HG02943 (cell line): ENCODE data around the gene ACTG2.
"Not testable (repeated sequence)": the region's sequence is repeated elsewhere in the genome, so short reads cannot be mapped to it uniquely, and the experiment has no call there.

ENCODE experiments used
- ATAC-seq: cut with Tn5 transposase; IDR thresholded peaks from one replicate; pipeline ENCODE4 v1.9.1; 2021; ENCODE audit warnings: mild to moderate bottlenecking, low read depth, moderate library complexity; ENCODE audit not compliant: unreplicated experiment

The ACTG2 gene

DNA sequence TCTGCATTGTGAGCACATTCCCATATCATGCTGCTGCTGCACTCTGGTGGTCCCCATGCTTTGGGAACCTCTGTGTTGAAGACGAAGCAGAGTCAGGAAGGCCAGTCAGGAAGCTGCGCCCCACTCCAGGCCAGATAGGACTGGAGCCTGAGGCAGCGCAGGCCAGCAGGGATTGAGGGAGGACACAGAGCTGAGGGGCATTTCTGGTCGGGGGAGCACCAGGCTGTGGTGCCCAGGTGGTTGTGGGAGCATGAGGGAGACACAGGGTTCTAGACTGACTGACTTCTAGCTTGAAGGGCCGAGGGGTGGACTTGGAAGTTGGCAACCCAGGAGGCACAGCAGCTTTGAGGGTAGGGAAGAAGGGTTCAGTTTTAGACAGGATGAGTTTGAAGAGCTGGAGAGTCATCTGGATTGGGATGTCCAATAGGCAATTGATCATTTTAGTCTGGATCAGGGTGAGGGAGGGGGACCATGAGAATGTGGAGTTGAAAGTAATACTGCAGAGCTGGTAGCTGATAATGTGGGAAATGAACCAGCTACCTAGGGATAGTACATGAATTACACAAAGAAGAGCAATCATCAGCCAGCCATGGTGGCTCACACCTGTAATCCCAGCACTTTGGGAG, 1.4 kb upstream of the ACTG2 start:
- no peak for ATAC-seq

DNA sequence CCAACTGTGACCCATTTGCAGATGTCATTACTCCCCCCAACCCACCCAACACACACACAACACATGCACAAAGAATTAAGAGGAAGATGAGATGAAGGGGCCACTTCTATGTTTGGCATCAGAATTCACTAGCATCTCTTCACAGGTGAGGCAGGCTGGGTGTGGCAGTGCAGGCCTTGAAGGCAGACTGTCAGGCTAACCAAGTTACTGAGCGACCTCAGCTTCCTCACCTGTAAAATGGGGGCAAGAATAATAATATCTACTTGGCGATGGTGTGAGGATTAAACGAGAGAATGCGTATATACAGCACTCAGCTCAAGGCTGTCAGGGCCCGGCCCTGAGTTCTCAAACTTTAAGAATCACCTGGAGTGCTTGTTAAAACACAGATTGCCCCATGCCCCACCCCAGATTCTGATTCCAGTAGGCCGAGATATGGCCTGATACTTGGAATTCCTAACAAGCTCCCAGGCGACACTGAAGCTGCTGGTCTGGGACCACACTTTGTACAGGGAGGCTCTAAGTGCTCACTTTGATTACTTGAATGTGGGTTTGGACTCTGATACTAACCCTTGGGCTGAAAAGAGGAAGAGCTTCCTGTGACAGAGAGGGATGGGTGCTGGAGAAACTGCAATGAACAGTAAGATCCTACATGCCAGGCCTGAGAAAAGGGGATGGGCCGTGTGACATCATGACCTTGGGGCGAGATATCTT, 1.1 kb downstream of the ACTG2 start:
- ATAC-seq = no peak

DNA sequence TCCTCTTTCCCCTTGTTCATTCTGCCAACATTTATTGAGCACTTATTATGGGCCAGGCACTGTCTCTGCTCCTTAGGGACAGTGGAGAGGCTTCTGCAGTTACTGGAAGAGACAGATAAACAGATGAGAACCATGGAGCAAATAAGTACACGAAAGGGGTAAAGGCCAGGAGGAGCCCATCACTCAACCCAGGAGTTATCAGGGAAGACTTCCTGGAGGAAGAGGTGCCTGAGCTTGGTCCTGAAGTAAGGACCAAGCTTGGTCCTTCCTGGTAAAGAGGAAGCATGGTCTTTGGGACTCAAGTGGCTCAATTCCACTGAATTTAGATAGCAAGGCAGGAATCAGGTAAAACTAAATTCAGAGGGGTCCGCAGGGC, 1.7 kb downstream of the ACTG2 start:
- ATAC-seq = no peak

DNA sequence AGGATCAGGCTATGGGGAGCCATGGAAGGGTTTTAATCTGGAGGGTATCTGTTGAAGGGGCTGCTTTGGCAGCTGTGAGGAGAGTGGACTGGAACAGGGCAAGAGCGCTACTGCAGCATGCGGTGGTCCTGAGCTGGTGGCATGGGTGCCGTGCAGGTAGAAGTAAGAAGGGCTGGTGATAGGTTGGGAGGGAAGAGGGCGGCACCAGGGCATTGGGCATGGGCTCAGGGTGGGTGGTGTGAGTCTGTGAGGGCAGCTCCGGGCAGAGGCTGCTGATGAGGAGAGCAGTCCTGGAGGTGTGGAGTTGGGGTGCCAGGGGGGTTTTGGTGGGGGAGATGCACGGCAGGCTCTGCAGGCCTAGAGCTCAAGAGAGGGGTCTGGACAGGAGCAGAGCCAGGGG, 2.1 kb downstream of the ACTG2 start:
- no peak for ATAC-seq

- ATAC-seq = no peak
Observed at GRCh38 chr2:73895473-73895872, 2.7 kb downstream of the ACTG2 start.

DNA sequence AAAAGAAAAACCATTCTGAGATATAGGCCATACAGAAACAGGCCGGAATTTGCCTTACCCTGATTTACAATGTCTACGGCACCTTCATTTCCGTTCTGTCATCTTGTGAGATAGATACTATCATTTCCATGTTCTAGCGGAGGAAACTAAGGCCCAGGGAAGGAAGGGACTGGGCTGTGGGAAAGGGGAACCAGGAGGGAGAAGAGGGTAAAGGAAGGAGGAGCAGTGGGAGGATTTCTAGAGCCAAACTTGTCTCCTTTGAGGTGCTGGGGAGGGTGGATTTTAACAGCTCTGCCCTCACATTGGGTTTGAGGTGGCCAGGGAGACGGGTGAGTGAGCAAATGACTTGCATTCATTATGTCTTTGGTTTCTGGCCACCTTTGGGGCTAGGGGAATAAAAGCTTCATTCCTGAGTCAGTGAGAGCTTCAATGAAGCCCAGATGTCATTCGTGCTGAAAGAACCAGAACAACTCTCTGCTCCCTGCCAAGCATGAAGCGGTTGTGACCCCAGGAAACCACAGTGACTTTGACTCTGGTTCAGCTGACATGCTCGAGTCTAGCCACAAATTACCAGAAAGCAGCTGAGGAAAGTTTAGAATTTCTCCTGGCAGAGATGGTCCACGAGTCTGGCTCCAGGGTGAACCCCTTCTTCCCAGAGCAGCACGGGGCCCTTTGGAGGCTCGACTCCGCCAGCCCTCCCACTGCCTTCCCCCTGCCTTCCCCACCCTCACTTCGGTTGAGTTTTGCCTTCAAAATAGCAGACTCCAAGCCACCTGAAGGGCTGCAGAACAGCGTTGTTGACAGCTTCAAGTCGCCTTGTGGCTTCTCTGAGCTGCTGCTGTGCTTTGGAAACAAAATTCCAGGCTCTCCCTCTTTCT, 3.8 kb downstream of the ACTG2 start:
- ATAC-seq = no peak

- no peak for ATAC-seq
Observed at GRCh38 chr2:73897240-73897583, 4.4 kb downstream of the ACTG2 start.

DNA sequence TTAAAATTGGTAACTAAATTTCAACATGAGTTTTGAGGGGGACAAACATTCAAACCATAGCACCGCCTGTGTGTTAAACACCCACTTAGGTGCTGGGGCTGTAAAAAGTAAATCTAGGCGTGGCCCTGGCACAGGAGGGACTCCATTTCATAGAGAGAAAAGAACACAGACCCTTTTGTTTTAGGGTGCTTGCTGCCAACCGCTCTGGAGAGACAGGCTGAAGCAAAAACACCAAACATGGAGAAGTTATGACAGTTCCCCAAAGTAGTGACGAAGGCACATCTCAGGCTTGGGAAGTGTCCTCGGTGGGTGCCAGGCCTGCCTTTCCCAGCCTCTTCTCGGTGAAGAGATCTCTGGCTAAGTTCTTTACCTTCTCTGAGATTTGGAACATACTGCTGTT, 5.1 kb downstream of the ACTG2 start:
- no peak for ATAC-seq

DNA sequence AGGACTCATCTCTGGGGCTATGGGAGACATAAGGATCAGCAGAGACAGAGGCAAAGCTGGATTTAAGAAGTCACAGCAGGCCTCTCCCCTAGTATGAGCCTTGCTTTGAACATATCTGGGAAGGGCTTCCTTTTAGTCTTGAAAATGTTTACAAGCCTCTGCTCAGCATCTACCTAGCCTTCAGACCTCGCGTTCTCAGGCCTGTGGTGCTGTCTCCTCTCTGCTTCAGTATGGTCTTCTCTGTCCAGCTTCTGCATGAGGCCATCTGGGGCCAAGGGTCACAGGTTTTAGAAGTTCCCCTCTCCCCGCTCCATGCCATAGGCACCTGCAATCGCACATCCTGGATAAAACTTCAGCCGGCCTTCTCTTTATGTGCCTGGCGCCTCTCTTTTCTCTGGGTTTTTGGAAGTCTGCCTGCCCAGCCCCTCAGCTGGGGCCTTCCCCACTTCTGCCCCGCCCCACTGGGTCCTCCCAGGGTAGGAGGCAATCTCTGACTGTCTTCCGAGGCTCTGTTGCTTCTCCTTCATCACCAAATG, 7.1 kb downstream of the ACTG2 start:
- no peak for ATAC-seq

- no peak for ATAC-seq
Observed at GRCh38 chr2:73901143-73901542, 8.3 kb downstream of the ACTG2 start.

- no peak for ATAC-seq
Observed at GRCh38 chr2:73902284-73902683, 9.5 kb downstream of the ACTG2 start.

DNA sequence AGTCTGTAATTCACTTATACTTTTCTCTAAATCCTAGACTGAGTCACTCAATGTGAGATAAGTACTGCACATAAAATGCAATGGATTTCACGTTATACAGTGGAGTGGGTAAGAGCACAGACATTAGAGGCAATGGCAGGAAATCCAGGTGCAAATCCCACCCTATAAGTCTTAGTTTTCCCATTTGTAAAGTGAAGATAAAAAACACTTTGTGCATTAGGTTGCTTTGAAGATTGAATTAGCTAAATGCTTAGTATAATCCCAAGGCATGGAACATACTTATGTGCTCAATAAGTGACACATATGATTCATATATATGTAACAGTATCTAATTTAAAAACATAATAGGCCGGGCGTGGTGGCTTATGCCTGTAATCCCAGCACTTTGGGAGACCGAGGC, 10.5 kb downstream of the ACTG2 start:
- no peak for ATAC-seq

- ATAC-seq = not testable (repeated sequence)
Observed at GRCh38 chr2:73903949-73904613, 11.3 kb downstream of the ACTG2 start.

DNA sequence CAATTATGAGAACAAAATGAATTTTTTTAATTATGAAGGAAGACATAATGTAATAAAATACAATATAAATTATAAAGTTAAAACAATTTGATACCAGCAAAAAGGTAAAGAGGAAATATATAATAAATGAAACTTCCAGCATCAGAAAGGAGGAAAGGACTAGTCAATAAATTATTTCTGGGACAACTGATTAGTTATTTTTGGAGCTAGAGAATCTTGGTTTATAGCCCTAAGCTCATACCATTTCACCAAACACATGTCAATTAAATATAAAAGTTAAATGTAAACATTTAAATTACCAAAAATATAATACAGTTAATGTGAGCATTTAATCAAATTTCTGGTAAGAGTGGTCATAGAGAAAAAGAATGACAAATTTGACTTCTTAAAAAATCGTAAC, 12.1 kb downstream of the ACTG2 start:
- ATAC-seq = no peak

DNA sequence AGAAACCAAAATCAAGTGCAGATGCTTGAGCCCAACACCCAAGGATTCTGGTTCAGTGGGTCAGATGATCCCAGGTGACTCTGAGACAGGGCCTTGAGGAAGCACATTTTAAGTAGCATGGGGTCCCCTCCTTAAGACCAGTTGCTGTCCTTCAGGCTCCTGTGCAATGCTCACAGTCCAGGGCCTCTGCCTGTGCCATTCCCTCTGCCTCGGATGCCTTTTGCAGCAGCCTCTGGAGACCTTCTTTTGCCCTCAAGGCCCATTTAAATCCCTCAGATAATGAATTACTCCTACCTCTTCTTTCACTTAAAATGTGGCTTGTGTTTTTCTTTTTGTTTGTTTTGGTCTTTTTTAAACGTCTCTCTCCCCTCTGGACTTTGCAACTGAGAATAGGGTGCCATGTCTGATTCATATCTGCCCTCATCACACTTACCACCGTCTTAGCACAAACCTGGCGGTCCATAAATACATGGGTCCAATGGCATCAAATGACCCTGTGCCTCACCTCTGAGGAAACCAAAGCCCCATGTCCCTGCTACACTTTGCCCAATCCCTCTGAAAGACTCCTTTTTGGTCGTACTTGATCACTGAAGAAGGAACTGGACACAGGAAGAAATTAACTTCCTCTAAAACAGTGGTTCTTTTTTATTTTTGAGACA, 14.2 kb downstream of the ACTG2 start:
- no peak for ATAC-seq

DNA sequence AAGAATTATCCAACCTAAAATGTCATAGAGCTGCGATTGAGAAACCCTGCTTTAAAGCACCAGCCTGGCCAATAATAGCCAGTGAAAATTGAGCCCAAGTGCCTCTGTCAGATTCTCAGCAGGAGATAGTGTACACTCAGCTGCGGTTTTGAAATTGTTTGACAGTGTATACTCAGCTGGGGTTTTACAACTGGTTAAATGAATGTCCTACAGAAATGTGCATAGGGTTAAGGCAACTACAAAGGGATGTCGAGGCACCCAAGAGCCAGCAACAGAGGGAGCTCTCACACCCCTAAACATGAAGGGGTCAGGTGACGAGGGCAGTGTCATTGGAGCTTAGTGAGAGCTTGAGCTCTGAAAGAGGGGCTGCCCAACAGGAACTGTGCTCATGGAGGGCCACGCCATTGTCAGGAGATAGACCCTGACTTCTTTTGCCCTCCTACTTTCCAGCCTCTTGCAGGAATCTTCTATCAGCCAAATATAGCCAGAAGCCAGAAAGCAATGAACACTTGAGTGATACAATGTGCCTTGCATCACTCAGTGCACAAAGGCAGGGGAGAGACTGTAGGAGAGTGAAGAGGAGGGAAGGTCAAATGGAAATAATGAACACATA, 15.1 kb downstream of the ACTG2 start:
- ATAC-seq = no peak

DNA sequence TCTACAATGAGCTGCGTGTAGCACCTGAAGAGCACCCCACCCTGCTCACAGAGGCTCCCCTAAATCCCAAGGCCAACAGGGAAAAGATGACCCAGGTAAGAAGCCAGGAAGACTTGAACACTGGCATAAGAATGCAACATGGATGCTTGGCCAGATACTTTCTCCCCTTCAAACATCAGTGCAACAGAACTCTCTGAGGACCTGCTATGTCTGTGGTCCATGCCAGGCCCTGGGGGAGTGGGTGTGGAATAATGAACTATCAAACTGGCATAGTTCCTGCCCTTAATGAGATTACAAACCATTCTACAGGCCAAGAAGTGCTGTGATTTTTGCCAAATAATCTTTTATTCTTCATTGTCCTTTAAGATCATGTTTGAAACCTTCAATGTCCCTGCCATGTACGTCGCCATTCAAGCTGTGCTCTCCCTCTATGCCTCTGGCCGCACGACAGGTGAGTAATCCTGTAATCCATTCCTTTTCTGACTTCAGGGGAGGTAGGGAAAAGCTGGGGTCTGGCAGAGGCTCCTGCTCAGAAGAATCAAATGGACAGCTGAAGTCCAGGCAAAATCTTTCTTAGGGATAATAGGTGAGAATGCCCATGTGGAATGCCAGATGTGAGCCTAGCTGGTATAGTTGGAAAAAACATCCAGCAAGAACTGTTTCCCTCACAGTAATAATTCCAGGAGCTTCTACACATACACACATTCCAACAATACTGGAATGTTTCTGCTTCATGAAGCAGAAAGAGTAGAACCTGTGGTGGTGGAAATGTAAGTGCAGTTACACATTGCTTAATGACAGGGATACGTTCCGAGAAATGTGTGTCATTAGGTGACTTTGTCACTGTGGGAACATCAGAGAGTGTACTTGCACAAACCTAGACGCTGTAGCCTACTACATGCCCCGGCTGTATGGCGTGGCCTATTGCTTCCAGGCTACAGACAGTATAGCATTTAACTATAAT, 16.2 kb downstream of the ACTG2 start:
- no peak for ATAC-seq

DNA sequence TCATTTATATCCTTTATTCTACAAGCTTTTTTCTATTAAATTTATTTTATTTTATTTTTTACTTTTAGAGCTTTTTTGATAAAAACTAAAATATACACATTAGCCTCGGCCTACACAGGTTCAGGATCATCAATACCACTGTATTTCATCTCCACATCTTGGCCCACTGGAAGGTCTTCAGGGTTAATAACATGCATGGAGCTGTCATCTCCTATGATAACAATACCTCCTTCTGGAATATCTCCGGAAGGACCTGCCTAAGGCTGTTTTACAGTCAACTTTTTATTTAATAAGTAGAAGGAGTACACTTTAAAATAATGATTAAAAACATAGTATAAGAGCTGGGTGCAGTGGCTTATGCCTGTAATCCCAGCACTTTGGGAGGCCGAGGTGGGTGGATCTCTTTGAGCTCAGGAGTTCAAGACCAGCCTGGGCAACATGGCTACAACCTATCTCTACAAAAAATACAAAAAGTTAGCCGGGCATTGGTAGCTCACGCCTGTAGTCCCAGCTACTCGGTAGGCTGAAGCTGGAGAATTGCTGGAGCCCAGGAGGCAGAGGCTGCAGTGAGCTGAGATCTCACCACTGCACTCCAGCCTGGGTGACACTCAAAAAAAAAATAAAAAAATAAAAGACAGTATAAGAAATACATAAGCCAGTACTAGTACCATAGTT, 18.2 kb downstream of the ACTG2 start:
- no peak for ATAC-seq
